HepG2 (cell line): ENCODE results near the gene EIF4H. TPM values are rescaled to one million over a fixed set of nuclear protein-coding genes. Genes with fewer than 3 reads are reported as not detected.

ENCODE experiments used
- E2F1 ChIP-seq: sonication (generic); formaldehyde crosslinking; IDR thresholded peaks from 2 replicates; pipeline ENCODE4 v1.5.0; 2020; ENCODE audit warnings: missing genetic modification reagents
- ETV6 ChIP-seq: sonication (generic); formaldehyde crosslinking; conservative IDR thresholded peaks from 2 replicates; pipeline ENCODE4 v1.4.0; 2020; ENCODE audit warnings: missing genetic modification reagents
- GATA4 ChIP-seq: sonication (generic); IDR thresholded peaks from 2 replicates; pipeline ENCODE4 v1.6.1; 2016; ENCODE audit warnings: antibody characterized with exemption, low read depth, borderline replicate concordance
- GMEB1 ChIP-seq: sonication (generic); formaldehyde crosslinking; IDR thresholded peaks from 2 replicates; pipeline ENCODE4 v1.5.1; 2020; ENCODE audit warnings: missing genetic modification reagents, mild to moderate bottlenecking, borderline replicate concordance
- HMG20A ChIP-seq: IDR thresholded peaks from 2 replicates; pipeline ENCODE4 v1.6.1; 2016; ENCODE audit warnings: borderline replicate concordance
- MTF1 ChIP-seq: sonication (generic); formaldehyde crosslinking; IDR thresholded peaks from 2 replicates; pipeline ENCODE4 v1.5.0; 2020; ENCODE audit warnings: missing genetic modification reagents
- MZF1 ChIP-seq: sonication (generic); formaldehyde crosslinking; IDR thresholded peaks from 2 replicates; pipeline ENCODE4 v1.8.1; 2023; ENCODE audit warnings: mild to moderate bottlenecking, missing genetic modification reagents, borderline replicate concordance
- TBX3 ChIP-seq: fragments of 450-650 bp; IDR thresholded peaks from 2 replicates; pipeline ENCODE4 v1.6.1; 2017; ENCODE audit warnings: antibody characterized with exemption, mild to moderate bottlenecking, inconsistent platforms, borderline replicate concordance
- ZFP37 ChIP-seq: sonication (generic); formaldehyde crosslinking; IDR thresholded peaks from 2 replicates; pipeline ENCODE4 v1.4.0; 2020; ENCODE audit warnings: missing genetic modification reagents, borderline replicate concordance
- ZMYM4 ChIP-seq: sonication (generic); formaldehyde crosslinking; IDR thresholded peaks from 2 replicates; pipeline ENCODE4 v1.8.1; 2023; ENCODE audit warnings: mild to moderate bottlenecking, missing genetic modification reagents
- ZNF274 ChIP-seq: sonication (generic); formaldehyde crosslinking; IDR thresholded peaks from 2 replicates; pipeline ENCODE4 v1.5.1; 2020; ENCODE audit warnings: mild to moderate bottlenecking, missing genetic modification reagents
- ZNF451 ChIP-seq: sonication (generic); formaldehyde crosslinking; IDR thresholded peaks from 2 replicates; pipeline ENCODE4 v1.5.0; 2020; ENCODE audit warnings: mild to moderate bottlenecking, missing genetic modification reagents
- ZNF496 ChIP-seq: sonication (generic); formaldehyde crosslinking; IDR thresholded peaks from 2 replicates; pipeline ENCODE4 v1.8.1; 2023; ENCODE audit warnings: mild to moderate bottlenecking, moderate library complexity, missing genetic modification reagents; ENCODE audit not compliant: insufficient replicate concordance
- ZNF646 ChIP-seq: sonication (generic); formaldehyde crosslinking; IDR thresholded peaks from 2 replicates; pipeline ENCODE4 v1.9.0; 2021; ENCODE audit warnings: mild to moderate bottlenecking, missing genetic modification reagents
- polyA plus RNA-seq, 8 experiments: library from polyadenylated mRNA; depleted of rRNA in 3 of 8; stranded (reverse) in 7 of 8; unstranded in 1 of 8; fragments of >200 nt; fragmentation: Illumina TruSeq in 4 of 8; extraction: Trizol in 4 of 8; gene quantifications; 2 replicates each; pipeline versions ENCODE4 v1.2.1 to v1.2.3, GENCODE V29; 2011 to 2016; ENCODE audit warnings: low read depth in 4 of 8, missing spikeins in 1 of 8, mixed read lengths in 1 of 8; ENCODE audit not compliant: insufficient read depth in 1 of 8
- total RNA-seq, 5 experiments: library from RNA; depleted of rRNA; stranded (reverse); fragments of >200 nt; fragmentation: Illumina TruSeq; extraction: Trizol; gene quantifications; 2 replicates each; pipeline ENCODE4 v1.2.3, GENCODE V29; 2016; ENCODE audit warnings: low read depth in 1 of 5
- TF ChIP-seq, protein P1 (sequence below): sonication (generic); formaldehyde crosslinking; conservative IDR thresholded peaks from 2 replicates; pipeline ENCODE4 v1.4.0; 2020; ENCODE audit warnings: missing genetic modification reagents

The EIF4H gene
- total and polyA plus RNA-seq, 2 of the 13 experiments (the other 11 are each of a cell fraction or from before 2014, with no cell fraction given), result 232 to 321 TPM

DNA sequence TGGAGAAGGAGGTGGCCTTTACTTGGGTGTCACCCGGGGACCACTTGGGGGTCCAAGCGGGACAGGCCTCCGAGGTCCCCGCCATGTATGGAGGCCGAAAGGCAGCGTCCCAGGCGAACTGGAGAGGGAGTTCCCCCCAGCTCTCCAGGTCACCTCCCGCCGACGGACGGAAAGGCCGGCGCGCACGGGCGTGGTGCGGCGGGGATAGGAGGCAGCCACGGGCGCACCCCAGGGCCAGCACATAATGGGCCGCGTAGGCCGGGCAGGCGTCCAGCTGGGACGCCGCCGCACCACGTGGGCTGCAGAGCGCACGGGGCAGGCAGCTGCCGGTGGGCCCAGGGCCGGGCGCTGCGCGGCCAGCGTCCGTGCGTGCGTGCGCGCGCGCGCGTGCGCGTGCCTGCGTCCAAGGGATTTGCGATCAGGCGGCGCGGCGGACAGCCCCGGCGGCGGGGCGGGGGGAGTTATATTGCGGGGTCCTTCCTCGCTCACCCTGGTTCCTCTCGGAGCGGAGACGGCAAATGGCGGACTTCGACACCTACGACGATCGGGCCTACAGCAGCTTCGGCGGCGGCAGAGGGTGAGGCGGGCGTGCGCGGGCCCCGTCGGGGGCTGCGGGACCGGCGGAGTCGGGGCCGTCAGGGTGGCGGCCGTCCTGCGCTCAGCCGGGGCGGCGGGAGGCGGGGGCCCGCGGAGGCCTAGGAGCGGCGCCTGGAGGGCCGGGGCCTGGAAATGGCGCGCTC is at the start of gene EIF4H (continued):
- TF ChIP-seq GMEB1 (CRISPR knock-in tag) (peak; percentile 94), ZNF496 (CRISPR knock-in tag) (no peak), GATA4 (no peak), TBX3 (no peak), ZNF646 (CRISPR knock-in tag) (no peak), MZF1 (no peak), ZFP37 (CRISPR knock-in tag) (peak; percentile 57; the same call in 1 of the 2 replicates), HMG20A (CRISPR knock-in tag) (no peak), ETV6 (CRISPR knock-in tag) (peak; percentile 40; the same call in 1 of the 2 replicates), ZMYM4 (peak; percentile 10; the same call in 1 of the 2 replicates), E2F1 (CRISPR knock-in tag) (no peak), ZNF451 (CRISPR knock-in tag) (peak; percentile 88; the same call in 1 of the 2 replicates), ZNF274 (CRISPR knock-in tag) (peak; percentile 94), MTF1 (no peak)
- TF ChIP-seq, protein P1, sequence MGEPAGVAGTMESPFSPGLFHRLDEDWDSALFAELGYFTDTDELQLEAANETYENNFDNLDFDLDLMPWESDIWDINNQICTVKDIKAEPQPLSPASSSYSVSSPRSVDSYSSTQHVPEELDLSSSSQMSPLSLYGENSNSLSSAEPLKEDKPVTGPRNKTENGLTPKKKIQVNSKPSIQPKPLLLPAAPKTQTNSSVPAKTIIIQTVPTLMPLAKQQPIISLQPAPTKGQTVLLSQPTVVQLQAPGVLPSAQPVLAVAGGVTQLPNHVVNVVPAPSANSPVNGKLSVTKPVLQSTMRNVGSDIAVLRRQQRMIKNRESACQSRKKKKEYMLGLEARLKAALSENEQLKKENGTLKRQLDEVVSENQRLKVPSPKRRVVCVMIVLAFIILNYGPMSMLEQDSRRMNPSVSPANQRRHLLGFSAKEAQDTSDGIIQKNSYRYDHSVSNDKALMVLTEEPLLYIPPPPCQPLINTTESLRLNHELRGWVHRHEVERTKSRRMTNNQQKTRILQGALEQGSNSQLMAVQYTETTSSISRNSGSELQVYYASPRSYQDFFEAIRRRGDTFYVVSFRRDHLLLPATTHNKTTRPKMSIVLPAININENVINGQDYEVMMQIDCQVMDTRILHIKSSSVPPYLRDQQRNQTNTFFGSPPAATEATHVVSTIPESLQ (CRISPR knock-in tag), result no peak
